Measurements from ENCODE around the gene TPST1. TPM values are rescaled to one million over a fixed set of nuclear protein-coding genes. Genes with fewer than 3 reads are reported as not detected.

TPST1 gene
- total RNA-seq (2011; cell fraction: chromatin; rRNA removed; ENCODE audit: low replicate concordance): 14.2 and 17.0 TPM in 2 replicates
- total RNA-seq (2011; cell fraction: nucleolus; rRNA removed): 6.0 and 9.9 TPM in 2 replicates
- total RNA-seq (2011; cell fraction: nucleoplasm; rRNA removed): 10.0 and 11.1 TPM in 2 replicates
- total RNA-seq (2014; rRNA removed) (0.41 and 0.49 TPM in 2 replicates), total RNA-seq (2014; rRNA removed; fragmentation: Illumina TruSeq; extraction: Trizol) (0.65 and 1.0 TPM in 2 replicates), total RNA-seq (2015; rRNA removed; fragmentation: Illumina TruSeq; extraction: Trizol) (0.34 and 0.43 TPM in 2 replicates), total RNA-seq (2021) (0.53 and 1.0 TPM in 2 replicates), polyA plus RNA-seq (2011; rRNA removed) (1.5 and 2.2 TPM in 2 replicates), polyA plus RNA-seq (2014; fragmentation: Illumina TruSeq; extraction: Trizol) (0.58 and 0.76 TPM in 2 replicates), polyA plus RNA-seq (2014; fragmentation: Nextera tagmentation; extraction: Ambion mirVana) (under 1 TPM; 0.15 to 0.30 TPM), polyA plus RNA-seq (2014; rRNA removed) (1.2 and 2.8 TPM in 2 replicates), polyA minus RNA-seq (2011; rRNA and poly(A)+ RNA removed) (3.7 and 4.8 TPM in 2 replicates), Bru-seq, nascent RNA (percentile 40 among the genes with signal in this experiment), BruChase-seq, experiment 1, labeled RNA remaining after a 2-hour chase (percentile 42 among the genes with signal in this experiment), BruChase-seq, experiment 2, labeled RNA remaining after a 6-hour chase (percentile 46 among the genes with signal in this experiment)
- polyA plus RNA-seq (2011; cell fraction: cytosol; rRNA removed): 0.43 and 0.63 TPM in 2 replicates
- polyA plus RNA-seq (2011; cell fraction: nucleus; rRNA removed): 0.70 and 1.3 TPM in 2 replicates
- 0.35 and 0.58 TPM in 2 replicates for polyA plus RNA-seq (2012)
- 1.0 and 1.9 TPM in 2 replicates for polyA minus RNA-seq (2011; cell fraction: cytosol; rRNA and poly(A)+ RNA removed)
- 1.9 and 5.9 TPM in 2 replicates for polyA minus RNA-seq (2011; cell fraction: nucleus; rRNA and poly(A)+ RNA removed)
- long read RNA-seq, experiment 1, partial matches to known transcripts: 0 of 19 reads
- long read RNA-seq, experiment 1, other reads (novel, unspliced or antisense): 19 of 19 reads
- long read RNA-seq, experiment 2, partial matches to known transcripts: 1 of 1 reads
- long read RNA-seq, experiment 2, other reads (novel, unspliced or antisense): 0 of 1 reads
- long read RNA-seq, experiment 3: 0 reads

- Histone ChIP-seq H3K4me1 (replicated peaks in 1 of 2; ENCODE audit: control insufficient read depth in 2 of 2, insufficient read depth in 2 of 2, low read length in 2 of 2) (peaks cover 3 to 13% of the 10 kb centered on the region in 2 experiments; a peak in 3 of 5 replicates), H3K27me3 (ENCODE audit: control insufficient read depth in 2 of 2, insufficient read depth in 2 of 2, low read length in 2 of 2) (peaks cover 28 to 43% of the 10 kb centered on the region in 2 experiments), H3K27ac (ENCODE audit: extremely low read depth, low read depth, low read length) (no peak within 1 kb of the TSS), H3K9me1 (ENCODE audit: control insufficient read depth, insufficient read depth, low read length) (no peaks in the 10 kb centered on the region), H4K20me1 (replicated peaks; ENCODE audit: control insufficient read depth, insufficient read depth, low read length) (no peaks in the 10 kb centered on the region), H3K4me2 (ENCODE audit: insufficient read depth, low read length) (peak within 1 kb of the TSS; percentile 79), H3K36me3 (ENCODE audit: control insufficient read depth, insufficient read depth, low read length) (no peaks in the 10 kb centered on the region), H2AFZ (ENCODE audit: low read depth, low read length) (peak within 1 kb of the TSS; percentile 76), H3K9me3 (replicated peaks; ENCODE audit: control insufficient read depth, insufficient read depth, low read depth, low read length) (no peaks in the 10 kb centered on the region), H3K4me3 (peak within 1 kb of the TSS; percentile 55), H3K9ac (ENCODE audit: insufficient read depth in 1 of 2, low read depth in 2 of 2, low read length in 2 of 2) (peak within 1 kb of the TSS; percentile 53 to 89; a peak in 3 of 4 replicates), H3K79me2 (ENCODE audit: control insufficient read depth, insufficient read depth, low read length) (no peaks in the 10 kb centered on the region)
- DNase-seq (ENCODE audit: extremely low read depth in 1 of 4, low spot score in 3 of 4): peak; percentile 89 to 99 (median 99)
- ChIA-PET CTCF (ENCODE audit: low intra/inter-chr PET ratio) (no interaction called here), POLR2A (interaction anchor here (0.6 to 1.1 kb wide), 5 partner anchors 9 to 162 kb away, joined by 3 read pairs; no protein-coding TSS in a partner anchor)
- intact Hi-C loops (cut with micrococcal nuclease): loop anchor here (10.0 kb wide), 1 partner anchor 170 kb away; no protein-coding TSS in a partner anchor
- BruUV-seq (replicated peaks): no TSS peak
- FAIRE-seq: peak; percentile 83
- WGBS (ENCODE audit: insufficient coverage, low coverage, missing lambda C conversion rate): under 1% methylated on average over 79 of the region's 90 CpGs
- in situ Hi-C loops (cut with MboI): no loop called here
- peak; percentile 99 for ATAC-seq
- TF ChIP-seq ELK1 (CRISPR knock-in tag; IDR thresholded peaks at IDR 0.05) (no peak), ZC3H11A (IDR thresholded peaks at IDR 0.05; ENCODE audit: low read depth, low read length) (no peak), ARID4B (CRISPR knock-in tag; IDR thresholded peaks at IDR 0.05) (no peak), POLR2H (tag; IDR thresholded peaks at IDR 0.05; ENCODE audit: low read depth) (no peak), CLOCK (CRISPR knock-in tag; IDR thresholded peaks at IDR 0.05; ENCODE audit: borderline replicate concordance) (no peak), DMBX1 (CRISPR knock-in tag; IDR thresholded peaks at IDR 0.05; ENCODE audit: borderline replicate concordance) (no peak)
Observed at GRCh38 chr7:66204822-66205740, at the start of gene TPST1. TPST1 (plus strand) TSS chr7:66205334; CDS start chr7:66240426, 35,092 bp downstream.

All from K562 (cell line).